ENCODE results near the gene ABCG4. TPM values are rescaled to one million over a fixed set of nuclear protein-coding genes. Genes with fewer than 3 reads are reported as not detected.

ABCG4 gene
- total RNA-seq, 1 donor from 2014 or later = 1.3 TPM

GRCh38 chr11:119152604-119153003 lies 3.8 kb downstream of the ABCG4 start:
- Mint-ChIP-seq H3K27ac (no peak overlapping the region), H3K4me3 (no peak overlapping the region), H3K9me3 (no peaks in the 10 kb centered on the region), H3K27me3 (peaks cover 72% of the 10 kb centered on the region), H3K36me3 (no peaks in the 10 kb centered on the region), H3K4me1 (ENCODE audit: unreplicated experiment) (peaks cover 6% of the 10 kb centered on the region)
- DNase-seq (ENCODE audit: extremely low spot score, unreplicated experiment) = no peak
- no peak for TF ChIP-seq CTCF (conservative IDR thresholded peaks at IDR 0.05)

- peaks cover 3% of the 10 kb centered on the region for H3K4me1 Mint-ChIP-seq (ENCODE audit: unreplicated experiment)
- TF ChIP-seq CTCF (conservative IDR thresholded peaks at IDR 0.05) = peak; percentile 33
- no peak overlapping the region for H3K4me3 Mint-ChIP-seq
- no peak for DNase-seq (ENCODE audit: extremely low spot score, unreplicated experiment)
- H3K27me3 Mint-ChIP-seq = peaks cover 65% of the 10 kb centered on the region
- no peak overlapping the region for H3K27ac Mint-ChIP-seq
- H3K9me3 Mint-ChIP-seq = no peaks in the 10 kb centered on the region
- no peaks in the 10 kb centered on the region for H3K36me3 Mint-ChIP-seq
Measured at GRCh38 chr11:119153049-119153818, 4.4 kb downstream of the ABCG4 start.

GRCh38 chr11:119154178-119154577 lies 5.3 kb downstream of the ABCG4 start:
- H3K9me3 Mint-ChIP-seq = no peaks in the 10 kb centered on the region

GRCh38 chr11:119155733-119156492 lies 7.1 kb downstream of the ABCG4 start:
- Mint-ChIP-seq H3K4me1 (ENCODE audit: unreplicated experiment) (no peaks in the 10 kb centered on the region), H3K36me3 (no peaks in the 10 kb centered on the region), H3K9me3 (no peaks in the 10 kb centered on the region), H3K4me3 (no peak overlapping the region), H3K27me3 (peaks cover 57% of the 10 kb centered on the region), H3K27ac (no peak overlapping the region)
- no peak for DNase-seq (ENCODE audit: extremely low spot score, unreplicated experiment)
- peak; percentile 50 for TF ChIP-seq CTCF (conservative IDR thresholded peaks at IDR 0.05)

More at GRCh38 chr11:119154178-119154577, 5.3 kb downstream of the ABCG4 start:
- Mint-ChIP-seq H3K4me1 (ENCODE audit: unreplicated experiment) (no peaks in the 10 kb centered on the region), H3K36me3 (no peaks in the 10 kb centered on the region), H3K27ac (no peak overlapping the region), H3K27me3 (peaks cover 66% of the 10 kb centered on the region), H3K4me3 (no peak overlapping the region)
- TF ChIP-seq CTCF (conservative IDR thresholded peaks at IDR 0.05) = no peak
- DNase-seq (ENCODE audit: extremely low spot score, unreplicated experiment) = no peak

- TF ChIP-seq CTCF (conservative IDR thresholded peaks at IDR 0.05) = no peak
- H3K4me1 Mint-ChIP-seq (ENCODE audit: unreplicated experiment) = no peaks in the 10 kb centered on the region
- H3K27ac Mint-ChIP-seq = no peak overlapping the region
- no peaks in the 10 kb centered on the region for H3K9me3 Mint-ChIP-seq
- H3K4me3 Mint-ChIP-seq = no peak overlapping the region
- no peak for DNase-seq (ENCODE audit: extremely low spot score, unreplicated experiment)
- H3K36me3 Mint-ChIP-seq = no peaks in the 10 kb centered on the region
- H3K27me3 Mint-ChIP-seq = peaks cover 51% of the 10 kb centered on the region
Measured at GRCh38 chr11:119156496-119156895, 7.6 kb downstream of the ABCG4 start.
